HUES64 (cell line): Measurements from ENCODE around the gene TAX1BP1.

Source experiments
- H3K27ac ChIP-seq: 2 replicates; pipeline ENCODE4 v1.7.0; 2013; ENCODE audit warnings: low read depth, low read length, inconsistent platforms
- H3K27me3 ChIP-seq: 2 replicates; pipeline ENCODE4 v1.6.1; 2013; ENCODE audit warnings: mild to moderate bottlenecking, low read length; ENCODE audit not compliant: insufficient read depth
- H3K36me3 ChIP-seq: 2 replicates; pipeline ENCODE4 v1.6.1; 2013; ENCODE audit warnings: mild to moderate bottlenecking, low read length; ENCODE audit not compliant: insufficient read depth
- H3K4me1 ChIP-seq: 2 replicates; pipeline ENCODE4 v1.6.1; 2013; ENCODE audit warnings: mild to moderate bottlenecking, low read length, moderate library complexity; ENCODE audit not compliant: insufficient read depth
- H3K4me3 ChIP-seq: 2 replicates; pipeline ENCODE4 v1.5.1; 2013; ENCODE audit warnings: mild to moderate bottlenecking, low read length, moderate library complexity
- H3K9ac ChIP-seq: 2 replicates; pipeline ENCODE4 v1.6.1; 2013; ENCODE audit warnings: mild to moderate bottlenecking, low read depth, low read length
- H3K9me3 ChIP-seq: 2 replicates; pipeline ENCODE4 v1.6.1; 2013; ENCODE audit warnings: low read depth, low read length; ENCODE audit not compliant: insufficient read depth
- WGBS: fragments of 150-250, 120-280 bp; methylation state at CpG from one replicate; pipeline ENCODE4 v1.1.7; 2013; ENCODE audit warnings: missing lambda C conversion rate; 5-methylcytosine and 5-hydroxymethylcytosine counted together

Gene TAX1BP1

GRCh38 chr7:27756298-27756697 is 16.3 kb downstream of the TAX1BP1 start:
- no peaks in the 10 kb centered on the region for H3K27me3 ChIP-seq
- no peak overlapping the region for H3K27ac ChIP-seq
- peaks cover under 1% of the 10 kb centered on the region; the same call in 1 of the 2 replicates for H3K9me3 ChIP-seq
- no peak overlapping the region for H3K4me3 ChIP-seq
- peaks cover 52% of the 10 kb centered on the region for H3K36me3 ChIP-seq
- no peaks in the 10 kb centered on the region; the same call in 1 of the 2 replicates for H3K4me1 ChIP-seq
- no peak overlapping the region for H3K9ac ChIP-seq

GRCh38 chr7:27759491-27759890 is 19.5 kb downstream of the TAX1BP1 start:
- Histone ChIP-seq H3K36me3 (peaks cover 49% of the 10 kb centered on the region), H3K27ac (no peak overlapping the region), H3K27me3 (no peaks in the 10 kb centered on the region), H3K9me3 (peaks cover 7% of the 10 kb centered on the region; the same call in 1 of the 2 replicates), H3K4me1 (no peaks in the 10 kb centered on the region), H3K4me3 (no peak overlapping the region), H3K9ac (no peak overlapping the region)
- WGBS, result 100% methylated on average over 1 of the region's 1 CpG

- Histone ChIP-seq H3K27me3 (no peaks in the 10 kb centered on the region), H3K9ac (no peak overlapping the region), H3K36me3 (peaks cover 40% of the 10 kb centered on the region), H3K4me1 (no peaks in the 10 kb centered on the region), H3K9me3 (peaks cover 7% of the 10 kb centered on the region; the same call in 1 of the 2 replicates), H3K4me3 (no peak overlapping the region), H3K27ac (no peak overlapping the region)
- 100% methylated on average over 1 of the region's 1 CpG for WGBS
These were observed 22.1 kb downstream of the TAX1BP1 start for GRCh38 chr7:27762062-27762461.

- WGBS, result 97% methylated on average over 2 of the region's 2 CpGs
- Histone ChIP-seq H3K27ac (no peak overlapping the region), H3K9me3 (peaks cover 7% of the 10 kb centered on the region; the same call in 1 of the 2 replicates), H3K4me1 (no peaks in the 10 kb centered on the region), H3K27me3 (no peaks in the 10 kb centered on the region), H3K9ac (no peak overlapping the region), H3K36me3 (peaks cover 20% of the 10 kb centered on the region), H3K4me3 (no peak overlapping the region)
These were observed 24.1 kb downstream of the TAX1BP1 start for GRCh38 chr7:27763983-27764508.

- H3K4me3 ChIP-seq, result no peak overlapping the region
- H3K27ac ChIP-seq, result no peak overlapping the region
- H3K36me3 ChIP-seq, result peaks cover 31% of the 10 kb centered on the region
- H3K27me3 ChIP-seq, result no peaks in the 10 kb centered on the region
- H3K9me3 ChIP-seq, result peaks cover 7% of the 10 kb centered on the region; the same call in 1 of the 2 replicates
- 96% methylated on average over 11 of the region's 11 CpGs for WGBS
- H3K9ac ChIP-seq, result no peak overlapping the region
- H3K4me1 ChIP-seq, result no peaks in the 10 kb centered on the region
These were observed 25.9 kb downstream of the TAX1BP1 start for GRCh38 chr7:27765841-27766240.

GRCh38 chr7:27767374-27767773 is 27.4 kb downstream of the TAX1BP1 start:
- no peaks in the 10 kb centered on the region for H3K9me3 ChIP-seq
- H3K27ac ChIP-seq, result no peak overlapping the region
- no peak overlapping the region for H3K4me3 ChIP-seq
- peaks cover 30% of the 10 kb centered on the region; the same call in 1 of the 2 replicates for H3K36me3 ChIP-seq
- no peaks in the 10 kb centered on the region for H3K27me3 ChIP-seq
- no peaks in the 10 kb centered on the region for H3K4me1 ChIP-seq
- no peak overlapping the region for H3K9ac ChIP-seq

- H3K4me1 ChIP-seq, result no peaks in the 10 kb centered on the region
- no peaks in the 10 kb centered on the region for H3K27me3 ChIP-seq
- WGBS, result 25% methylated on average over 1 of the region's 2 CpGs
- H3K36me3 ChIP-seq, result peaks cover 28% of the 10 kb centered on the region; the same call in 1 of the 2 replicates
- H3K9ac ChIP-seq, result no peak overlapping the region
- H3K4me3 ChIP-seq, result no peak overlapping the region
- no peaks in the 10 kb centered on the region for H3K9me3 ChIP-seq
- no peak overlapping the region for H3K27ac ChIP-seq
These were observed 31.1 kb downstream of the TAX1BP1 start for GRCh38 chr7:27771111-27771510.

- Histone ChIP-seq H3K9me3 (no peaks in the 10 kb centered on the region), H3K27ac (no peak overlapping the region), H3K4me3 (no peak overlapping the region), H3K9ac (no peak overlapping the region), H3K36me3 (peaks cover 19% of the 10 kb centered on the region; the same call in 1 of the 2 replicates), H3K27me3 (no peaks in the 10 kb centered on the region), H3K4me1 (peaks cover 7% of the 10 kb centered on the region; the same call in 1 of the 2 replicates)
- WGBS, result 67% methylated on average over 2 of the region's 2 CpGs
These were observed 34.9 kb downstream of the TAX1BP1 start for GRCh38 chr7:27774717-27775328.

GRCh38 chr7:27775782-27776181 is 35.8 kb downstream of the TAX1BP1 start:
- H3K9ac ChIP-seq, result no peak overlapping the region
- H3K27ac ChIP-seq, result no peak overlapping the region
- H3K4me3 ChIP-seq, result no peak overlapping the region
- peaks cover 7% of the 10 kb centered on the region; the same call in 1 of the 2 replicates for H3K4me1 ChIP-seq
- 96% methylated on average over 2 of the region's 2 CpGs for WGBS
- no peaks in the 10 kb centered on the region for H3K9me3 ChIP-seq
- H3K36me3 ChIP-seq, result peaks cover 9% of the 10 kb centered on the region; the same call in 1 of the 2 replicates
- H3K27me3 ChIP-seq, result no peaks in the 10 kb centered on the region

- peaks cover 7% of the 10 kb centered on the region; the same call in 1 of the 2 replicates for H3K4me1 ChIP-seq
These were observed 37.7 kb downstream of the TAX1BP1 start for GRCh38 chr7:27777662-27778061.

GRCh38 chr7:27779873-27780272 is 39.9 kb downstream of the TAX1BP1 start:
- Histone ChIP-seq H3K4me3 (no peak overlapping the region), H3K4me1 (peaks cover 7% of the 10 kb centered on the region; the same call in 1 of the 2 replicates), H3K9ac (no peak overlapping the region), H3K36me3 (peaks cover under 1% of the 10 kb centered on the region; the same call in 1 of the 2 replicates), H3K9me3 (no peaks in the 10 kb centered on the region), H3K27ac (no peak overlapping the region), H3K27me3 (no peaks in the 10 kb centered on the region)

More at GRCh38 chr7:27777662-27778061, 37.7 kb downstream of the TAX1BP1 start:
- H3K9me3 ChIP-seq, result no peaks in the 10 kb centered on the region
- WGBS, result 97% methylated on average over 2 of the region's 2 CpGs
- H3K27ac ChIP-seq, result no peak overlapping the region
- H3K36me3 ChIP-seq, result no peaks in the 10 kb centered on the region
- no peaks in the 10 kb centered on the region for H3K27me3 ChIP-seq
- H3K9ac ChIP-seq, result no peak overlapping the region
- H3K4me3 ChIP-seq, result no peak overlapping the region
